ENCODE data around the gene GREB1. TPM values are rescaled to one million over a fixed set of nuclear protein-coding genes. Genes with fewer than 3 reads are reported as not detected.

Gene GREB1
- total and polyA plus RNA-seq, 2 donors (not counting 1 experiment from before 2014, with no cell fraction given), result 0.04 to 0.39 TPM

- 88% methylated on average over 2 of the region's 3 CpGs for WGBS (ENCODE audit: insufficient coverage)
- TF ChIP-seq EZH2 (IDR thresholded peaks at IDR 0.05; ENCODE audit: borderline replicate concordance, insufficient read depth, low read depth, low read length, poor library complexity, severe bottlenecking) (no peak), CTCF (IDR thresholded peaks at IDR 0.05) (no peak)
- POLR2A ChIA-PET, result no interaction called here
- Histone ChIP-seq H3K4me2 (replicated peaks; ENCODE audit: low read depth, low read length, poor library complexity, severe bottlenecking) (no peak overlapping the region), H3K79me2 (ENCODE audit: control insufficient read depth, insufficient read depth, low read length) (no peaks in the 10 kb centered on the region), H3K27ac (ENCODE audit: low read length in 2 of 2) (no peak overlapping the region), H3K4me1 (ENCODE audit: control insufficient read depth in 2 of 2, insufficient read depth in 2 of 2, low read length in 2 of 2) (no peaks in the 10 kb centered on the region), H3K36me3 (replicated peaks in 1 of 2; ENCODE audit: control extremely low read depth in 1 of 2, control insufficient read depth in 1 of 2, extremely low read depth in 1 of 2, insufficient read depth in 2 of 2, low read length in 1 of 2) (no peaks in the 10 kb centered on the region), H3K9ac (ENCODE audit: low read length) (no peak overlapping the region), H3K9me3 (ENCODE audit: control extremely low read depth in 1 of 3, control insufficient read depth in 2 of 3, insufficient read depth in 1 of 3, low read length in 2 of 3) (no peaks in the 10 kb centered on the region), H3K4me3 (ENCODE audit: control extremely low read depth in 1 of 5, extremely low read depth in 1 of 5, insufficient read depth in 1 of 5, low read depth in 2 of 5, low read length in 4 of 5) (no peak overlapping the region), H4K20me1 (ENCODE audit: control insufficient read depth, insufficient read depth, low read length, poor library complexity, severe bottlenecking) (no peaks in the 10 kb centered on the region), H3K27me3 (replicated peaks in 1 of 4; ENCODE audit: control extremely low read depth in 1 of 4, control insufficient read depth in 3 of 4, insufficient read depth in 4 of 4, low read length in 3 of 4) (peaks cover 0 to 2% (median 0%) of the 10 kb centered on the region in 4 experiments), H2AFZ (ENCODE audit: insufficient read depth, low read depth, low read length, poor library complexity, severe bottlenecking) (no peak overlapping the region)
- H3K4me1 Mint-ChIP-seq, result no peaks in the 10 kb centered on the region
- intact Hi-C loops (cut with micrococcal nuclease), result no loop called here
- CTCF ChIA-PET, result no interaction called here
- no peaks in the 10 kb centered on the region for H3K27me3 Mint-ChIP-seq
- ATAC-seq (ENCODE audit: low read depth) (no peak), DNase-seq (no peak)
- H3K9me3 Mint-ChIP-seq (ENCODE audit: insufficient read depth), result no peaks in the 10 kb centered on the region
- no peak overlapping the region for H3K4me3 Mint-ChIP-seq
- no peak overlapping the region for H3K27ac Mint-ChIP-seq
These were observed 81.4 kb downstream of the GREB1 start for GRCh38 chr2:11615209-11615608.

DNA sequence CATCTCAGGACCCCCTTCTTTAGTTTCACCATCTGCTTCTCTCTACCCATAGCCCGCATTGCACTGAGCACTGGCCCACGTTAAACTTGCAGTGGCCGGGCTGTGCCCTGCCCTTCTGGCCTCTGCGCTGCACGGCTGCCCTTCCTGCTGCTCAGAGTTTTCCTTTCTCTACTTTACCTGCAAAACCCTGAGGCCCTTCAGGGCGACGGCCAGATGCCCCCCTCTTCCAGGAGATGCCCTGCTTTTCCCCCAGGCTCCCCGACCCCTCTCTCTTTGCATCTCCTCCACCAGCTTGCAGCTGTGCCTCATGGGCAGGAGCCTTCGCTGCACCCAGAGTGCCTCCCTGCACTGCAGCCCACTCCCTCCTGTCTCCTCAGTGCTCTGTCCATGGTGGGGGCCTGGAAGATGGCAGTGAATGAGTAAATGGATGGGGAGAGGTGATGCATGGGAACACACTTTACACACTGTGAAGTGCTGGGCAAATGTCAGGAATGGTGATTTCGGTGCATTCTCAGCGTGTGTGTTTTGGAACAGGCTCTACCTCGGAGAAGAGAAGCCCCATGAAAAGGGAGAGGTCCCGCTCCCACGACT is 82.3 kb downstream of the GREB1 start:
- Mint-ChIP-seq H3K9me3 (ENCODE audit: insufficient read depth) (no peaks in the 10 kb centered on the region), H3K27ac (no peak overlapping the region), H3K27me3 (no peaks in the 10 kb centered on the region), H3K4me3 (no peak overlapping the region), H3K4me1 (no peaks in the 10 kb centered on the region)
- no peak for TF ChIP-seq EZH2 (IDR thresholded peaks at IDR 0.05; ENCODE audit: borderline replicate concordance, insufficient read depth, low read depth, low read length, poor library complexity, severe bottlenecking)
- TF ChIP-seq CTCF (IDR thresholded peaks at IDR 0.05), result no peak
- intact Hi-C loops (cut with micrococcal nuclease), result no loop called here
- Histone ChIP-seq H3K9me3 (ENCODE audit: control extremely low read depth in 1 of 3, control insufficient read depth in 2 of 3, insufficient read depth in 1 of 3, low read length in 2 of 3) (no peaks in the 10 kb centered on the region), H3K4me3 (ENCODE audit: control extremely low read depth in 1 of 5, extremely low read depth in 1 of 5, insufficient read depth in 1 of 5, low read depth in 2 of 5, low read length in 4 of 5) (no peak overlapping the region), H3K36me3 (replicated peaks in 1 of 2; ENCODE audit: control extremely low read depth in 1 of 2, control insufficient read depth in 1 of 2, extremely low read depth in 1 of 2, insufficient read depth in 2 of 2, low read length in 1 of 2) (no peaks in the 10 kb centered on the region), H3K4me1 (ENCODE audit: control insufficient read depth in 2 of 2, insufficient read depth in 2 of 2, low read length in 2 of 2) (no peaks in the 10 kb centered on the region), H2AFZ (ENCODE audit: insufficient read depth, low read depth, low read length, poor library complexity, severe bottlenecking) (no peak overlapping the region), H3K9ac (ENCODE audit: low read length) (no peak overlapping the region), H3K4me2 (replicated peaks; ENCODE audit: low read depth, low read length, poor library complexity, severe bottlenecking) (no peak overlapping the region), H3K27me3 (replicated peaks in 1 of 4; ENCODE audit: control extremely low read depth in 1 of 4, control insufficient read depth in 3 of 4, insufficient read depth in 4 of 4, low read length in 3 of 4) (no peaks in the 10 kb centered on the region), H4K20me1 (ENCODE audit: control insufficient read depth, insufficient read depth, low read length, poor library complexity, severe bottlenecking) (no peaks in the 10 kb centered on the region), H3K27ac (ENCODE audit: low read length in 2 of 2) (no peak overlapping the region), H3K79me2 (ENCODE audit: control insufficient read depth, insufficient read depth, low read length) (no peaks in the 10 kb centered on the region)
- ChIA-PET POLR2A (no interaction called here), CTCF (no interaction called here)
- DNase-seq, result no peak
- WGBS (ENCODE audit: insufficient coverage), result 86% methylated on average over 11 of the region's 14 CpGs
- ATAC-seq (ENCODE audit: low read depth), result no peak

Measured in B cell (primary cell).